Adrenal gland (tissue), 12 donors: ENCODE measurements around the gene PACS1. TPM values are rescaled to one million over a fixed set of nuclear protein-coding genes. Genes with fewer than 3 reads are reported as not detected.

ENCODE experiments used
- DNase-seq, 7 donors: peaks; one replicate each; pipeline ENCODE4 v3.0.0-alpha.2; 2019 to 2020
- H3K27ac ChIP-seq, 5 donors: fragments of 200-600 bp; sonication (generic) in 4 of 5; 1 replicate in 3 of 5; 2 replicates in 2 of 5; pipeline versions ENCODE4 v1.5.1 to v1.8.0; 2016 to 2020; ENCODE audit warnings: mild to moderate bottlenecking in 1 of 5
- H3K27me3 ChIP-seq: fragments of 200-600 bp; 2 replicates; pipeline ENCODE4 v1.8.0; 2021
- H3K36me3 ChIP-seq, 2 donors: fragments of 200-600 bp; replicated peaks in 1 of 2; 1 replicate in 1 of 2; 2 replicates in 1 of 2; pipeline versions ENCODE4 v1.5.1 to v1.8.0; 2018 to 2022
- H3K4me1 ChIP-seq, 2 donors: fragments of 200-600 bp; replicated peaks in 1 of 2; 1 replicate in 1 of 2; 2 replicates in 1 of 2; pipeline versions ENCODE4 v1.5.1 to v1.8.0; 2018 to 2021
- H3K4me3 ChIP-seq, 4 donors: fragments of 200-600 bp; sonication (generic) in 3 of 4; one replicate each; pipeline ENCODE4 v1.5.1; 2016 to 2018
- H3K9me3 ChIP-seq, 3 donors: fragments of 200-600 bp; sonication (generic) in 1 of 3; replicated peaks in 1 of 3; 1 replicate in 2 of 3; 2 replicates in 1 of 3; pipeline versions ENCODE4 v1.5.1 to v1.8.0; 2016 to 2021
- POLR2A ChIP-seq, 2 donors: fragments of 450-650 bp; IDR thresholded peaks; one replicate each; pipeline ENCODE4 v1.6.1; 2017; ENCODE audit warnings: antibody characterized with exemption in 2 of 2, mild to moderate bottlenecking in 2 of 2, moderate library complexity in 1 of 2
- WGBS, 4 donors: extraction: QIAGEN DNeasy Blood & Tissue Kit in 2 of 4; methylation state at CpG; one replicate each; pipeline versions ENCODE4 v1.1.5 to v1.1.7; 2013 to 2017; 5-methylcytosine and 5-hydroxymethylcytosine counted together
- intact Hi-C, 2 donors: fragments of 100-400 bp; cut with DNase I; formaldehyde crosslinking; loops; one replicate each; pipeline versions ENCODE4 v1.14.1 to v1.15.0; 2022 to 2023
- polyA plus RNA-seq, 3 donors: library from polyadenylated mRNA; stranded (reverse); fragments of 200-250 nt in 2 of 3; fragments of 350-450 nt in 1 of 3; fragmentation: Illumina TruSeq in 1 of 3; extraction: RNeasy Lipid Tissue Mini Kit (QIAGEN cat#74804) in 1 of 3; gene quantifications; one replicate each; pipeline ENCODE4 v1.2.3, GENCODE V29; 2013 to 2014
- total RNA-seq, 9 donors: library from RNA; depleted of rRNA in 4 of 9; stranded (reverse); fragments of >200 nt in 4 of 9; fragments of 120-200 nt in 1 of 9; fragmentation: NEBNext Ultra II Directional in 1 of 9; extraction: Animal tissue kit (Norgen Biotek cat#: 25700) in 1 of 9; gene quantifications; one replicate each; pipeline versions ENCODE4 v1.1.0 to v1.2.4, GENCODE V29; 2013 to 2023
- TF ChIP-seq, protein P1 (sequence below), 6 experiments: fragments of 450-650 bp in 4 of 6; fragments of 200-600 bp in 2 of 6; sonication (generic) in 1 of 6; IDR thresholded peaks; 1 replicate in 5 of 6; 2 replicates in 1 of 6; pipeline versions ENCODE4 v1.5.1 to v1.8.0; 2016 to 2021; ENCODE audit warnings: antibody characterized with exemption in 6 of 6, mild to moderate bottlenecking in 2 of 6, moderate library complexity in 1 of 6
- donor health status: healthy with polysubstance abuse.
- donor health status: Bipolar disorder and iron deficiency.
- donor health status: DM: yes; HTN: yes; CAD: no.
- donor health status: DM: no; HTN: no; CAD: no.
- donor health status: DM: no; HTN: no; CAD: no.
- donor health status: DM: yes; HTN: yes; CAD: no.

Gene PACS1
- total and polyA plus RNA-seq, 12 donors = 21.1 to 60.5 (median 38.2) TPM

DNA sequence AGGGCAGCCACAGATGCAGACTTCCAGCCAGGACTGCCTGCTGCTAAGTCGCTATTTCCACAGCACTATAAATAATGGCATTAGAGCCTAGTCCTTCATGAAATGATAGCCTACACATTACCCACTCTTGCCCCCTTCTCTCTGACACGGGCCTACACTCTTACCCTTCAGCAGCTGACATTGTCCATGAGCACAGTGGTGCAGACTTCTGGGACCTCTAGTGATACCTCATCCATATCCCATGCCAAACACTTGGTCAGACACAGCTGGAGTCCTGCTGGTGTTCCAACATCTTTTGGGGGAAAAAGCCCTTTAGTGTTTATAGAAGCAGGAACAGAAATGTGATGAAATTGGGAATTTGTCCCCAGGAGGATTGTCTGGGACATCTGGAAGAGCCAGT, 155.0 kb downstream of the PACS1 start:
- Histone ChIP-seq H3K27ac (no peak overlapping the region), H3K9me3 (no peaks in the 10 kb centered on the region), H3K4me1 (no peaks in the 10 kb centered on the region), H3K36me3 (peaks cover 0 to 22% of the 10 kb centered on the region in 2 donors), H3K4me3 (no peak overlapping the region), H3K27me3 (no peaks in the 10 kb centered on the region)
- DNase-seq = no peak
- intact Hi-C loops = loop anchor here in 1 of 2 donors (10.0 kb wide), 1 partner anchor 60 kb away; the partner anchor contains the start of gene YIF1A
- no peak for TF ChIP-seq POLR2A (IDR thresholded peaks at IDR 0.05)
- TF ChIP-seq, protein P1, sequence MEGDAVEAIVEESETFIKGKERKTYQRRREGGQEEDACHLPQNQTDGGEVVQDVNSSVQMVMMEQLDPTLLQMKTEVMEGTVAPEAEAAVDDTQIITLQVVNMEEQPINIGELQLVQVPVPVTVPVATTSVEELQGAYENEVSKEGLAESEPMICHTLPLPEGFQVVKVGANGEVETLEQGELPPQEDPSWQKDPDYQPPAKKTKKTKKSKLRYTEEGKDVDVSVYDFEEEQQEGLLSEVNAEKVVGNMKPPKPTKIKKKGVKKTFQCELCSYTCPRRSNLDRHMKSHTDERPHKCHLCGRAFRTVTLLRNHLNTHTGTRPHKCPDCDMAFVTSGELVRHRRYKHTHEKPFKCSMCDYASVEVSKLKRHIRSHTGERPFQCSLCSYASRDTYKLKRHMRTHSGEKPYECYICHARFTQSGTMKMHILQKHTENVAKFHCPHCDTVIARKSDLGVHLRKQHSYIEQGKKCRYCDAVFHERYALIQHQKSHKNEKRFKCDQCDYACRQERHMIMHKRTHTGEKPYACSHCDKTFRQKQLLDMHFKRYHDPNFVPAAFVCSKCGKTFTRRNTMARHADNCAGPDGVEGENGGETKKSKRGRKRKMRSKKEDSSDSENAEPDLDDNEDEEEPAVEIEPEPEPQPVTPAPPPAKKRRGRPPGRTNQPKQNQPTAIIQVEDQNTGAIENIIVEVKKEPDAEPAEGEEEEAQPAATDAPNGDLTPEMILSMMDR (IDR thresholded peaks at IDR 0.05) = no peak
- WGBS, 4 donors = 84 to 97% (median 91%) methylated on average over 2 of the region's 2 CpGs

DNA sequence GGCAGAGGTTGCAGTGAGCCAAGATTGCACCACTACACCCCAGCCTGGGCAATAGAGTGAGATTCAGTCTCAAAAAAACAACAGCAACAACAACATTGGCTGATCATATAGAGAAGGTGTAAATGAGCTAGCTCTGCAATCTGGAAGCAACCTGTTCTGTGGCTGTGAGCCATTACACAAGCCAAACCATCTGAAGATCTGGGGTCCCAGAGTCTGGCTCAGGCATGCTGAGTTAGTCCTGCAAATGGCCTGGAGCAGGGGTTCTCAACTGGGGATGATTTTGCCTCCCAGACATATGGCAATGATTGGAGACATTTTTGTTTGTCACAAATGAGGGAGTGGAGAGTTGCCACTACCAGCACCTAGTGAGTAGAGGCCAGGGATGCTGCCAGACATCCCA, 156.0 kb downstream of the PACS1 start:
- H3K4me1 ChIP-seq = no peaks in the 10 kb centered on the region
- peaks cover 0 to 26% of the 10 kb centered on the region in 2 donors for H3K36me3 ChIP-seq
- H3K27me3 ChIP-seq = no peaks in the 10 kb centered on the region
- DNase-seq = no peak
- no peaks in the 10 kb centered on the region for H3K9me3 ChIP-seq
- intact Hi-C loops = loop anchor here in 1 of 2 donors (10.0 kb wide), 1 partner anchor 59 kb away; the partner anchor contains the start of gene YIF1A
- H3K4me3 ChIP-seq = no peak overlapping the region
- TF ChIP-seq, protein P1 (IDR thresholded peaks at IDR 0.05) = no peak
- no peak for TF ChIP-seq POLR2A (IDR thresholded peaks at IDR 0.05)
- no peak overlapping the region for H3K27ac ChIP-seq

DNA sequence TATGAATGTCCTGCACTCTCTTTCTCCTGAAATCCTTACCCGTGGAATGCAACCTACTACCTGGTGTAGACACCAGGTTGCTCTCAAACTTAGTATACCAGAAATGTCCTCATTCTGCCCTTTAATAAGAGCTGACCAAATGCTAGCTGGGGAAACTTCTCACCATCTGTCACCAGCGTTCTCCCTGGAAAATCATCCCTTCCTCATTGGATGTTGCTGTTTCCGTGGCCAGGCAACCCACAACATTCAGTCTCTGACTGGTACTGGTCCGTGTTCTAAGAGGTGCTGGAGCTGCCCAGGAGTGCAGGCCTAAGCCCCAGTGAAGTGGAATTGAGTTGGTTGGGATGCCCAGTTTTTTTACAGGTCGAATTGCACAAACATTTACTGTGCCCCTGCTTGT, 157.6 kb downstream of the PACS1 start:
- H3K27ac ChIP-seq = no peak overlapping the region
- intact Hi-C loops = loop anchor here in 1 of 2 donors (10.0 kb wide), 1 partner anchor 57 kb away; the partner anchor contains the start of gene YIF1A
- no peaks in the 10 kb centered on the region for H3K27me3 ChIP-seq
- H3K4me1 ChIP-seq = no peaks in the 10 kb centered on the region
- H3K9me3 ChIP-seq = no peaks in the 10 kb centered on the region
- no peak overlapping the region for H3K4me3 ChIP-seq
- H3K36me3 ChIP-seq = peaks cover 0 to 34% of the 10 kb centered on the region in 2 donors
- no peak for DNase-seq
- TF ChIP-seq, protein P1 (IDR thresholded peaks at IDR 0.05) = no peak
- no peak for TF ChIP-seq POLR2A (IDR thresholded peaks at IDR 0.05)
- 88 to 93% (median 91%) methylated on average over 5 of the region's 5 CpGs for WGBS, 4 donors

DNA sequence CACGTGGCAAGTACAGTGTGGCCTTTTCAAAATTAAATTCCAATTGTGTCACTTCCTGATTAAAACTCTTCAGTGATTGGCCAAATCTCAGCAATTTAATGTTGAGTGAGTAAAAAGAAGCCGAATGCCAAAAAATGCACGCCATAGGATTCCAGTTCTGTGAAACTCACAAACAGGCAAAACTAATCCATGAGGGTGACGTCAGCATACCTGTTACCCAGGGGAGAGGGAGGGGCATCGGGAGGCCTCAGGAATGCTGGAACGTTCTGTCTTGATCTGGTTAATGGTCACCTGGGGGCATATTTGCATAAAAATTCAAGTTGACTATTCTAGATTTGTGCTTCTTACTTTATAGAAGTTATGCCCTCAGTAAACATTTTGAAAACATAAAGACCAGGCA, 158.4 kb downstream of the PACS1 start:
- WGBS, 4 donors = 87 to 92% (median 90%) methylated on average over 6 of the region's 6 CpGs

More for the DNA sequence above, 158.4 kb downstream of the PACS1 start:
- no peaks in the 10 kb centered on the region for H3K4me1 ChIP-seq
- no peak overlapping the region for H3K4me3 ChIP-seq
- H3K27me3 ChIP-seq = no peaks in the 10 kb centered on the region
- TF ChIP-seq, protein P1 (IDR thresholded peaks at IDR 0.05) = no peak
- TF ChIP-seq POLR2A (IDR thresholded peaks at IDR 0.05) = no peak
- no peaks in the 10 kb centered on the region for H3K9me3 ChIP-seq
- H3K36me3 ChIP-seq = peaks cover 0 to 42% of the 10 kb centered on the region in 2 donors
- intact Hi-C loops = loop anchor here in 1 of 2 donors (10.0 kb wide), 1 partner anchor 56 kb away; the partner anchor contains the start of gene YIF1A
- DNase-seq = no peak
- H3K27ac ChIP-seq = no peak overlapping the region
